K562 (cell line): ENCODE data around the gene HSD17B11. TPM values are rescaled to one million over a fixed set of nuclear protein-coding genes. Genes with fewer than 3 reads are reported as not detected.

Experiments
- ATAC-seq: fragments of 200-7000 bp; cut with Tn5 transposase; 3 replicates; pipeline ENCODE4 v1.9.1; 2020; ENCODE audit warnings: moderate library complexity
- BruUV-seq: library from RNA; stranded (reverse); fragments of 400-500 nt; replicated peaks from 2 replicates; lab custom pipeline; 2021; lab: Mats Ljungman, UMichigan
- CTCF ChIA-PET: fragments of 300-600 bp; formaldehyde crosslinking; extraction: SDS; loops from one replicate; lab custom pipeline; 2021; ENCODE audit warnings: low intra/inter-chr PET ratio; lab: Yijun Ruan, JAX
- POLR2A ChIA-PET: fragments of 300-600, 350-650 bp; sonication (Branson Sonifier 250); formaldehyde crosslinking; extraction: SDS; loops from one replicate; lab custom pipeline; 2021; ENCODE audit warnings: antibody characterized with exemption, inconsistent platforms; lab: Yijun Ruan, JAX
- DNase-seq, 4 experiments: peaks; one replicate each; pipeline versions ENCODE4 v3.0.0 to v3.0.0-alpha.2; 2011 to 2018; ENCODE audit warnings: low spot score in 3 of 4, mixed read lengths in 3 of 4; ENCODE audit errors: extremely low read depth in 1 of 4
- FAIRE-seq: peaks from 2 replicates; lab custom pipeline; 2011; peaks lifted over from hg19 to GRCh38; lab: Jason Lieb, UNC
- H2AFZ ChIP-seq: 2 replicates; pipeline ENCODE4 v1.6.0; 2011; ENCODE audit warnings: low read depth, low read length, control low read depth, inconsistent platforms
- H3K27ac ChIP-seq: fragments of 200-600 bp; 3 replicates; pipeline ENCODE4 v1.8.0; 2011; ENCODE audit warnings: low read depth, mild to moderate bottlenecking, control low read depth, inconsistent platforms, low read length, moderate library complexity, mixed read lengths; ENCODE audit errors: extremely low read depth
- H3K27me3 ChIP-seq, 2 experiments: fragments of 300-600 bp in 1 of 2; 2 replicates in 1 of 2; 3 replicates in 1 of 2; pipeline versions ENCODE4 v1.6.0 to v1.8.0; 2011; ENCODE audit warnings: inconsistent platforms in 2 of 2, low read length in 2 of 2, mild to moderate bottlenecking in 1 of 2, mixed read lengths in 1 of 2, moderate library complexity in 1 of 2; ENCODE audit not compliant: control insufficient read depth in 2 of 2, insufficient read depth in 2 of 2
- H3K36me3 ChIP-seq: fragments of 300-600 bp; 3 replicates; pipeline ENCODE4 v1.8.0; 2011; ENCODE audit warnings: mild to moderate bottlenecking, low read length, inconsistent platforms; ENCODE audit not compliant: control insufficient read depth, insufficient read depth
- H3K4me1 ChIP-seq, 2 experiments: fragments of 200-600 bp in 1 of 2; replicated peaks in 1 of 2; 2 replicates in 1 of 2; 3 replicates in 1 of 2; pipeline versions ENCODE4 v1.5.1 to v1.8.0; 2011; ENCODE audit warnings: inconsistent platforms in 2 of 2, low read length in 2 of 2, mild to moderate bottlenecking in 1 of 2, mixed read lengths in 1 of 2, moderate library complexity in 1 of 2; ENCODE audit not compliant: control insufficient read depth in 2 of 2, insufficient read depth in 2 of 2
- H3K4me2 ChIP-seq: 2 replicates; pipeline ENCODE4 v1.6.1; 2011; ENCODE audit warnings: low read length, control low read depth, inconsistent platforms, mixed read lengths; ENCODE audit not compliant: insufficient read depth
- H3K4me3 ChIP-seq: fragments of 200-600 bp; sonication (generic), shearing (Covaris generic); 2 replicates; pipeline ENCODE4 v1.5.1; 2016; ENCODE audit warnings: control low read depth, inconsistent platforms
- H3K79me2 ChIP-seq: fragments of 200-600 bp; 3 replicates; pipeline ENCODE4 v1.8.0; 2011; ENCODE audit warnings: low read length, inconsistent platforms; ENCODE audit not compliant: control insufficient read depth, insufficient read depth
- H3K9ac ChIP-seq, 2 experiments: 2 replicates each; pipeline versions ENCODE4 v1.6.0 to v1.6.1; 2011; ENCODE audit warnings: low read depth in 2 of 2, low read length in 2 of 2, control low read depth in 1 of 2, inconsistent platforms in 1 of 2, mild to moderate bottlenecking in 1 of 2, mixed read lengths in 1 of 2; ENCODE audit not compliant: insufficient read depth in 1 of 2
- H3K9me1 ChIP-seq: one replicate; pipeline ENCODE4 v1.6.0; 2011; ENCODE audit warnings: inconsistent platforms, mild to moderate bottlenecking, low read length, moderate library complexity; ENCODE audit not compliant: control insufficient read depth, insufficient read depth
- H3K9me3 ChIP-seq: replicated peaks from 2 replicates; pipeline ENCODE4 v1.5.1; 2011; ENCODE audit warnings: low read depth, low read length, inconsistent platforms; ENCODE audit not compliant: control insufficient read depth, insufficient read depth
- H4K20me1 ChIP-seq: replicated peaks from 2 replicates; pipeline ENCODE4 v1.6.1; 2011; ENCODE audit warnings: low read length, inconsistent platforms, mixed read lengths; ENCODE audit not compliant: control insufficient read depth, insufficient read depth
- SIN3B ChIP-seq: fragments of 450-650 bp; IDR thresholded peaks from 2 replicates; pipeline ENCODE4 v1.6.1; 2017; ENCODE audit warnings: low read depth, mild to moderate bottlenecking, moderate library complexity
- SNRNP70 ChIP-seq: fragments of 200-400 bp; formaldehyde crosslinking; optimal IDR thresholded peaks from 2 replicates; pipeline ENCODE3; 2017; ENCODE audit warnings: low read depth, low read length
- TAL1 ChIP-seq: fragments of 450-650 bp; IDR thresholded peaks from 2 replicates; pipeline ENCODE4 v1.6.1; 2016; ENCODE audit warnings: mild to moderate bottlenecking
- ZBTB49 ChIP-seq: sonication (generic); formaldehyde crosslinking; IDR thresholded peaks from 2 replicates; pipeline ENCODE4 v1.8.0; 2022; ENCODE audit warnings: missing genetic modification reagents, mild to moderate bottlenecking, borderline replicate concordance
- ZNF384 ChIP-seq: IDR thresholded peaks from 2 replicates; pipeline ENCODE4 v1.6.1; 2012; ENCODE audit warnings: low read depth, low read length, improper control_type of control experiment
- WGBS: fragments of 100-300 bp; shearing (Covaris generic); methylation state at CpG from one replicate; pipeline ENCODE4 v1.1.6; 2016; ENCODE audit warnings: low coverage, mixed read lengths; ENCODE audit not compliant: insufficient coverage; ENCODE audit errors: missing lambda C conversion rate; 5-methylcytosine and 5-hydroxymethylcytosine counted together
- in situ Hi-C: fragments of 300-500 bp; cut with MboI; formaldehyde crosslinking; loops from 4 replicates; pipeline ENCODE4 v1.15.0; 2018; ENCODE audit warnings: inconsistent platforms, mixed read lengths
- intact Hi-C: fragments of 100-400 bp; cut with micrococcal nuclease; formaldehyde crosslinking; loops from 2 replicates; pipeline ENCODE4 v1.14.2; 2022
- polyA plus RNA-seq, 8 experiments: library from polyadenylated mRNA; depleted of rRNA in 4 of 8; stranded (reverse) in 5 of 8; unstranded in 3 of 8; fragments of >200 nt; fragmentation: Nextera tagmentation in 2 of 8; fragmentation: Illumina TruSeq in 1 of 8; extraction: Ambion mirVana in 2 of 8; extraction: Trizol in 1 of 8; gene quantifications; 2 replicates each; pipeline versions ENCODE4 v1.2.1 to v1.2.3, GENCODE V29; 2011 to 2014; ENCODE audit warnings: inconsistent platforms in 1 of 8, missing spikeins in 1 of 8
- total RNA-seq, 7 experiments: library from RNA; depleted of rRNA in 6 of 7; stranded (reverse); fragments of >200 nt in 6 of 7; fragmentation: Illumina TruSeq in 2 of 7; extraction: Trizol in 2 of 7; gene quantifications; 2 replicates each; pipeline versions ENCODE4 v1.2.1 to v1.2.3, GENCODE V29; 2011 to 2021; ENCODE audit warnings: low replicate concordance in 1 of 7
- TF ChIP-seq, protein P1 (sequence below), 3 experiments: IDR thresholded peaks in 2 of 3; conservative IDR thresholded peaks in 1 of 3; 2 replicates each; pipeline ENCODE4 v1.5.1; 2011 to 2012; ENCODE audit warnings: low read length in 3 of 3, mild to moderate bottlenecking in 3 of 3, control low read depth in 2 of 3, improper control_type of control experiment in 1 of 3, inconsistent platforms in 1 of 3, low read depth in 1 of 3, mixed read lengths in 1 of 3, moderate library complexity in 1 of 3; ENCODE audit not compliant: insufficient read depth in 2 of 3

Gene HSD17B11
- total and polyA plus RNA-seq, 9 of the 15 experiments (the other 6 are each of a cell fraction or from before 2014, with no cell fraction given), result 26.0 to 108 (median 81.0) TPM

GRCh38 chr4:87375719-87376291 lies 15.2 kb downstream of the HSD17B11 start (continued):
- TF ChIP-seq, protein P1, sequence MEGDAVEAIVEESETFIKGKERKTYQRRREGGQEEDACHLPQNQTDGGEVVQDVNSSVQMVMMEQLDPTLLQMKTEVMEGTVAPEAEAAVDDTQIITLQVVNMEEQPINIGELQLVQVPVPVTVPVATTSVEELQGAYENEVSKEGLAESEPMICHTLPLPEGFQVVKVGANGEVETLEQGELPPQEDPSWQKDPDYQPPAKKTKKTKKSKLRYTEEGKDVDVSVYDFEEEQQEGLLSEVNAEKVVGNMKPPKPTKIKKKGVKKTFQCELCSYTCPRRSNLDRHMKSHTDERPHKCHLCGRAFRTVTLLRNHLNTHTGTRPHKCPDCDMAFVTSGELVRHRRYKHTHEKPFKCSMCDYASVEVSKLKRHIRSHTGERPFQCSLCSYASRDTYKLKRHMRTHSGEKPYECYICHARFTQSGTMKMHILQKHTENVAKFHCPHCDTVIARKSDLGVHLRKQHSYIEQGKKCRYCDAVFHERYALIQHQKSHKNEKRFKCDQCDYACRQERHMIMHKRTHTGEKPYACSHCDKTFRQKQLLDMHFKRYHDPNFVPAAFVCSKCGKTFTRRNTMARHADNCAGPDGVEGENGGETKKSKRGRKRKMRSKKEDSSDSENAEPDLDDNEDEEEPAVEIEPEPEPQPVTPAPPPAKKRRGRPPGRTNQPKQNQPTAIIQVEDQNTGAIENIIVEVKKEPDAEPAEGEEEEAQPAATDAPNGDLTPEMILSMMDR (IDR thresholded peaks at IDR 0.05 in 2 of 3, conservative IDR thresholded peaks at IDR 0.05 in 1 of 3; ENCODE audit: insufficient read depth in 2 of 3, low read depth in 1 of 3, low read length in 3 of 3), result peak; percentile 65 to 82 (median 65)
- TF ChIP-seq ZNF384, result no peak

DNA sequence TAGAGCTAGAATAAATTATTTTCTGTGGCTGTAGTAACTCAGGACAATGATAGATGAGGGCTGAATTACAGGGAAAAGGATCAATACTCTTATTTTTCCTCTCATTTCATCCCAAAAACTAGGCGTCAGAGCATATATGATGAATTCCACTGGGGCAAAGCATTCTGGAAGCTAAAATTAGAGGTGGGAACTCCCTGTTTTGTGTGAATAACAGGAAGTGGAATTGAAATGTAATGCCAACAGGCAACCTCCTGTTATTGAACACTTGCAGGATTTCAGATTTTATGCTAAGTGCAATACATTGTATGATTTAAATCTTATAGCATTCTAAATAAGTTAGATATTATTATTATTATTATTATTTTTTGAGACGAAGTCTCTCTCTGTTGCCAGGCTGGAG lies 20.9 kb downstream of the HSD17B11 start:
- POLR2A ChIA-PET, result no interaction called here
- no peak overlapping the region for H2AFZ ChIP-seq
- H3K9me3 ChIP-seq, result no peaks in the 10 kb centered on the region
- intact Hi-C loops, result no loop called here
- FAIRE-seq (no peak), DNase-seq (no peak), ATAC-seq (no peak)
- 86% methylated on average over 2 of the region's 2 CpGs for WGBS
- CTCF ChIA-PET, result no interaction called here
- H3K9ac ChIP-seq, result no peak overlapping the region
- no peaks in the 10 kb centered on the region for H3K4me1 ChIP-seq
- no peak overlapping the region for H3K4me3 ChIP-seq
- 0 out of 3 replicates have a peak, but pooled peaks cover 2% of the 10 kb centered on the region for H3K79me2 ChIP-seq
- no peaks in the 10 kb centered on the region for H4K20me1 ChIP-seq
- no TSS peak for BruUV-seq
- H3K9me1 ChIP-seq, result peaks cover 2% of the 10 kb centered on the region
- H3K27ac ChIP-seq, result no peak overlapping the region
- H3K4me2 ChIP-seq, result no peak overlapping the region
- no peak for TF ChIP-seq SNRNP70
- TF ChIP-seq SIN3B, result no peak
- TF ChIP-seq TAL1, result no peak
- TF ChIP-seq ZBTB49, result no peak
- peaks cover 84% of the 10 kb centered on the region for H3K36me3 ChIP-seq
- in situ Hi-C loops, result no loop called here
- no peaks in the 10 kb centered on the region for H3K27me3 ChIP-seq
